ENCODE results near the gene HERC3. TPM values are rescaled to one million over a fixed set of nuclear protein-coding genes. Genes with fewer than 3 reads are reported as not detected.

HERC3 gene
- total and polyA plus RNA-seq, 4 donors = 5.1 to 22.1 (median 10.0) TPM

GRCh38 chr4:88754796-88755195 is 162.5 kb downstream of the HERC3 start:
- H3K4me1 ChIP-seq (ENCODE audit: control insufficient read depth in 4 of 4, insufficient read depth in 4 of 4, low read length in 3 of 4) = peaks cover 2 to 62% (median 46%) of the 10 kb centered on the region in 4 donors
- peak overlapping the region in 1 of 2 donors; percentile 77 for H3K9ac ChIP-seq (ENCODE audit: low read depth in 1 of 2, low read length in 2 of 2)
- TF ChIP-seq JUND (IDR thresholded peaks at IDR 0.05) = no peak
- no peak for TF ChIP-seq ATF3 (IDR thresholded peaks at IDR 0.05)
- no peak for TF ChIP-seq YY1 (IDR thresholded peaks at IDR 0.05)
- no peak for TF ChIP-seq HNF4A (conservative IDR thresholded peaks at IDR 0.05)
- TF ChIP-seq, protein P1, sequence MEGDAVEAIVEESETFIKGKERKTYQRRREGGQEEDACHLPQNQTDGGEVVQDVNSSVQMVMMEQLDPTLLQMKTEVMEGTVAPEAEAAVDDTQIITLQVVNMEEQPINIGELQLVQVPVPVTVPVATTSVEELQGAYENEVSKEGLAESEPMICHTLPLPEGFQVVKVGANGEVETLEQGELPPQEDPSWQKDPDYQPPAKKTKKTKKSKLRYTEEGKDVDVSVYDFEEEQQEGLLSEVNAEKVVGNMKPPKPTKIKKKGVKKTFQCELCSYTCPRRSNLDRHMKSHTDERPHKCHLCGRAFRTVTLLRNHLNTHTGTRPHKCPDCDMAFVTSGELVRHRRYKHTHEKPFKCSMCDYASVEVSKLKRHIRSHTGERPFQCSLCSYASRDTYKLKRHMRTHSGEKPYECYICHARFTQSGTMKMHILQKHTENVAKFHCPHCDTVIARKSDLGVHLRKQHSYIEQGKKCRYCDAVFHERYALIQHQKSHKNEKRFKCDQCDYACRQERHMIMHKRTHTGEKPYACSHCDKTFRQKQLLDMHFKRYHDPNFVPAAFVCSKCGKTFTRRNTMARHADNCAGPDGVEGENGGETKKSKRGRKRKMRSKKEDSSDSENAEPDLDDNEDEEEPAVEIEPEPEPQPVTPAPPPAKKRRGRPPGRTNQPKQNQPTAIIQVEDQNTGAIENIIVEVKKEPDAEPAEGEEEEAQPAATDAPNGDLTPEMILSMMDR (IDR thresholded peaks at IDR 0.05; ENCODE audit: low read depth, low read length, missing input control) = no peak
- TF ChIP-seq NR2F2 (IDR thresholded peaks at IDR 0.05) = no peak
- TF ChIP-seq FOXA2 (IDR thresholded peaks at IDR 0.05) = no peak
- no peak for TF ChIP-seq SP1 (IDR thresholded peaks at IDR 0.05)
- TF ChIP-seq MAX (IDR thresholded peaks at IDR 0.05) = no peak
- TF ChIP-seq HNF4G (IDR thresholded peaks at IDR 0.05) = no peak
- TF ChIP-seq, protein P2, sequence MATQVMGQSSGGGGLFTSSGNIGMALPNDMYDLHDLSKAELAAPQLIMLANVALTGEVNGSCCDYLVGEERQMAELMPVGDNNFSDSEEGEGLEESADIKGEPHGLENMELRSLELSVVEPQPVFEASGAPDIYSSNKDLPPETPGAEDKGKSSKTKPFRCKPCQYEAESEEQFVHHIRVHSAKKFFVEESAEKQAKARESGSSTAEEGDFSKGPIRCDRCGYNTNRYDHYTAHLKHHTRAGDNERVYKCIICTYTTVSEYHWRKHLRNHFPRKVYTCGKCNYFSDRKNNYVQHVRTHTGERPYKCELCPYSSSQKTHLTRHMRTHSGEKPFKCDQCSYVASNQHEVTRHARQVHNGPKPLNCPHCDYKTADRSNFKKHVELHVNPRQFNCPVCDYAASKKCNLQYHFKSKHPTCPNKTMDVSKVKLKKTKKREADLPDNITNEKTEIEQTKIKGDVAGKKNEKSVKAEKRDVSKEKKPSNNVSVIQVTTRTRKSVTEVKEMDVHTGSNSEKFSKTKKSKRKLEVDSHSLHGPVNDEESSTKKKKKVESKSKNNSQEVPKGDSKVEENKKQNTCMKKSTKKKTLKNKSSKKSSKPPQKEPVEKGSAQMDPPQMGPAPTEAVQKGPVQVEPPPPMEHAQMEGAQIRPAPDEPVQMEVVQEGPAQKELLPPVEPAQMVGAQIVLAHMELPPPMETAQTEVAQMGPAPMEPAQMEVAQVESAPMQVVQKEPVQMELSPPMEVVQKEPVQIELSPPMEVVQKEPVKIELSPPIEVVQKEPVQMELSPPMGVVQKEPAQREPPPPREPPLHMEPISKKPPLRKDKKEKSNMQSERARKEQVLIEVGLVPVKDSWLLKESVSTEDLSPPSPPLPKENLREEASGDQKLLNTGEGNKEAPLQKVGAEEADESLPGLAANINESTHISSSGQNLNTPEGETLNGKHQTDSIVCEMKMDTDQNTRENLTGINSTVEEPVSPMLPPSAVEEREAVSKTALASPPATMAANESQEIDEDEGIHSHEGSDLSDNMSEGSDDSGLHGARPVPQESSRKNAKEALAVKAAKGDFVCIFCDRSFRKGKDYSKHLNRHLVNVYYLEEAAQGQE (IDR thresholded peaks at IDR 0.05) = no peak
- TF ChIP-seq RAD21 (IDR thresholded peaks at IDR 0.05) = no peak
- TF ChIP-seq, protein P3, sequence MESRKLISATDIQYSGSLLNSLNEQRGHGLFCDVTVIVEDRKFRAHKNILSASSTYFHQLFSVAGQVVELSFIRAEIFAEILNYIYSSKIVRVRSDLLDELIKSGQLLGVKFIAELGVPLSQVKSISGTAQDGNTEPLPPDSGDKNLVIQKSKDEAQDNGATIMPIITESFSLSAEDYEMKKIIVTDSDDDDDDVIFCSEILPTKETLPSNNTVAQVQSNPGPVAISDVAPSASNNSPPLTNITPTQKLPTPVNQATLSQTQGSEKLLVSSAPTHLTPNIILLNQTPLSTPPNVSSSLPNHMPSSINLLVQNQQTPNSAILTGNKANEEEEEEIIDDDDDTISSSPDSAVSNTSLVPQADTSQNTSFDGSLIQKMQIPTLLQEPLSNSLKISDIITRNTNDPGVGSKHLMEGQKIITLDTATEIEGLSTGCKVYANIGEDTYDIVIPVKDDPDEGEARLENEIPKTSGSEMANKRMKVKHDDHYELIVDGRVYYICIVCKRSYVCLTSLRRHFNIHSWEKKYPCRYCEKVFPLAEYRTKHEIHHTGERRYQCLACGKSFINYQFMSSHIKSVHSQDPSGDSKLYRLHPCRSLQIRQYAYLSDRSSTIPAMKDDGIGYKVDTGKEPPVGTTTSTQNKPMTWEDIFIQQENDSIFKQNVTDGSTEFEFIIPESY (IDR thresholded peaks at IDR 0.05) = no peak
- TF ChIP-seq GABPA (IDR thresholded peaks at IDR 0.05 in 1 of 2, conservative IDR thresholded peaks at IDR 0.05 in 1 of 2) = no peak
- no peak for TF ChIP-seq EGR1 (IDR thresholded peaks at IDR 0.05; ENCODE audit: low read depth in 2 of 2)
- no peak for TF ChIP-seq RXRA (IDR thresholded peaks at IDR 0.05)
- TF ChIP-seq FOXA1 (IDR thresholded peaks at IDR 0.05) = no peak
- H3K27ac ChIP-seq (ENCODE audit: low read depth in 1 of 2, low read length in 2 of 2) = peak overlapping the region; percentile 71 to 86
- H3K4me3 ChIP-seq (ENCODE audit: low read depth in 1 of 3, low read length in 3 of 3) = no peak overlapping the region
- no peaks in the 10 kb centered on the region for H3K9me3 ChIP-seq (ENCODE audit: control insufficient read depth in 4 of 4, low read length in 3 of 4)
- no peak for DNase-seq (ENCODE audit: low spot score)
- peaks cover 0 to 6% (median under 1%) of the 10 kb centered on the region in 4 donors for H3K36me3 ChIP-seq (ENCODE audit: control insufficient read depth in 4 of 4, insufficient read depth in 3 of 4, low read depth in 1 of 4, low read length in 3 of 4)
- no peaks in the 10 kb centered on the region for H3K27me3 ChIP-seq (ENCODE audit: control insufficient read depth in 4 of 4, insufficient read depth in 4 of 4, low read length in 3 of 4)
- WGBS = 42% methylated on average over 3 of the region's 3 CpGs

Data from liver (tissue), 9 donors.